Astrocyte (in vitro differentiated cells and primary cell): Measurements from ENCODE around the gene SMIM43.

ENCODE experiments used
- CTCF ChIP-seq: IDR thresholded peaks from 2 replicates; pipeline ENCODE4 v1.5.1; 2011; ENCODE audit warnings: low read depth, mild to moderate bottlenecking, inconsistent platforms, low read length, moderate library complexity; ENCODE audit not compliant: insufficient read depth
- EZH2 ChIP-seq: IDR thresholded peaks from 2 replicates; pipeline ENCODE4 v1.6.1; 2012; ENCODE audit warnings: mild to moderate bottlenecking, low read length, inconsistent platforms; ENCODE audit not compliant: insufficient read depth

GRCh38 chr4:121714548-121714947 is 50.4 kb downstream of the SMIM43 start:
- TF ChIP-seq CTCF = no peak
- no peak for TF ChIP-seq EZH2
